Kidney tubule cell (primary cell): ENCODE results near the gene ZNF680.
A peak's percentile ranks its signal among the peaks of the same experiment; 100 is the strongest.
"Not testable (repeated sequence)": the region's sequence is repeated elsewhere in the genome, so short reads cannot be mapped to it uniquely, and the experiment has no call there.

Experiments used
- DNase-seq: peaks from one replicate; pipeline ENCODE4 v3.0.0-alpha.2; 2018; ENCODE audit warnings: low spot score

The ZNF680 gene

DNA sequence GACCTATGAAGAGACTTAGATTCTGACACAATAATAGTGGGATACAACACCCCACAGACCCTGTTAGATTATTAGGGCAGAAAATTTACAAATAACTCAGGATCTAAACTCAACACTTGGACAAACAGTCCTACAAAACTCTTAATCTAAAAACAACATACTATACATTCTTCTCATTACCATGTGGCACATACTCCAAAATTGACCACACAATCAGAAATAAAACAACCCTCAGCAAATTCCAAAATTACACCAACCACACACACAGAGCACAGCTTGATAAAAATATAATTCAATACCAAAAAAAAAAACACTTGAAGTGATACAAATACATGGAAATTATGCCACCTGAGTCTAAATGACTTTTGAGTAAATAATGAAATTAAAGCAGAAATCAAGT, 7.8 kb downstream of the ZNF680 start:
- no peak for DNase-seq

DNA sequence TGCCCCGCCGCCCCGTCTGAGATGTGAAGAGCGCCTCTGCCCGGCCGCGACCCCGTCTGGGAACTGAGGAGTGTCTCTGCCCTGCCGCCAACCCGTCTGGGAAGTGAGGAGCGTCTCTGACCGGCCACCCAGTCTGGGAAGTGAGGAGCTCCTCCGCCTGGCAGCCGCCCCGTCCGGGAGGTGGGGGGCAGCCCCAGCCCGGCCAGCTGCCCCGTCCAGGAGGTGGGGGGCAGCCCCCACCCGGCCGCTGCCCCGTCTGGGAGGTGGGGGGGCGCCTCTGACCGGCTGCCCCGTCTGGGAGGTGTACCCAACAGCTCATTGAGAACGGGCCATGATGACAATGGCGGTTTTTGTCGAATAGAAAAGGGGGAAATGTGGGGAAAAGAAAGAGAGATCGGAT, 8.7 kb downstream of the ZNF680 start:
- DNase-seq = not testable (repeated sequence)

DNA sequence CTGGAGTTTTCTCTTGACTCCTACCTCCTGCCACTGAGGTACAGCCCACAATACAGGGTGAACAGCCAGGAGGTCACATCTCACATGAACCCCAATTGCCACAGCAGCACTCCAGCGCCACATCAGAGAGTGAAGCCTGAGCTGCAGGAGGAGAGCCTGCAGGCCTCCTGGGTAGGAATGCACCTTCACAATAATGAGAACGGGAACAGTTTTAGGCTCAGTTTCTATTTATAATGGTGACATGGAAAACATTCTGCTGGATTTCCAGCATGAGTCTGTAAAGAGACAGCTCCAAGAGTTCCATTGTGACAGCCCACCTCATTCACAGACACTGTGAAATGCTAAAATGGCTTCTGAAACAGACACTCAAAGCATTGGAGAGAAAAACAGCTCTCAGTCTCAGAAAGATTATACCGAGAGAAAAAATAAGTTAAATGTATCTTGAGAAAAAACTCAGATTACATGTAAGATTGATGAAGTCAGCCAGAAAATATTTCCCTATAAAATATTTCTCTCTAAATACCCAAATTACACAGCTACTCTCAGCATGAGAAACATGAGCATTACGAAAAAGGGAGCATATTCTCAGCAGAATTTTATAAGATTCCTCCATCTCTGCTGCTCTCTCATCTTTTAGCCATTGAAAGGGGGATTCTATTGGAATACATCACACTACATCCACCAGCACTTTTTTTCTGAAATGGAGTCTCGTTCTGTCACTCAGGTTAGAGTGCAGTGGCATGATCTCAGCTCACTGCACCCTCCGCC, 11.3 kb downstream of the ZNF680 start:
- DNase-seq = no peak

DNA sequence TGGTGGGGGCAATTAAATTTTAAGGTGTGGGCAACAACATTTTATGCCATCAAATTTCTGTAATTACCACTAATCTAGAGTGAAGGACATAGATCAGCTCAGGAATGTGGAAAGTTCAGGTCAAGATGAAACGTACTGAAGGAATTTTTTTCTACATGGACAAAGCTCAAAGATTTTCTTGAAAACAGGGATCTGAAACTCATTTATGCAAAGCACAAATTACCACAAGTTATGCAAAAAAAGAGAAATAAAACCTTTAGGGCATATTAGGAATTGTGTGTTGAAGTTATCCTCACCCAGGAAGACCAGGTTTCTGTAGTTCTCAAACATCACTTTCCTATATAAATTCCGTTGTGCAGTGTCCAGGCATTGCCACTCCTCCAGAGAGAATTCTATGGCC, 18.9 kb downstream of the ZNF680 start:
- DNase-seq = no peak

- peak; percentile 80 for DNase-seq
Measured at GRCh38 chr7:64541438-64542359, 21.2 kb downstream of the ZNF680 start.

GRCh38 chr7:64533756-64534155, 29.1 kb downstream of the ZNF680 start:
- DNase-seq = no peak

GRCh38 chr7:64528770-64529169, 34.1 kb downstream of the ZNF680 start:
- no peak for DNase-seq

- no peak for DNase-seq
Measured at GRCh38 chr7:64521409-64521984, 41.4 kb downstream of the ZNF680 start.

GRCh38 chr7:64516451-64516850, 46.4 kb downstream of the ZNF680 start:
- no peak for DNase-seq

DNA sequence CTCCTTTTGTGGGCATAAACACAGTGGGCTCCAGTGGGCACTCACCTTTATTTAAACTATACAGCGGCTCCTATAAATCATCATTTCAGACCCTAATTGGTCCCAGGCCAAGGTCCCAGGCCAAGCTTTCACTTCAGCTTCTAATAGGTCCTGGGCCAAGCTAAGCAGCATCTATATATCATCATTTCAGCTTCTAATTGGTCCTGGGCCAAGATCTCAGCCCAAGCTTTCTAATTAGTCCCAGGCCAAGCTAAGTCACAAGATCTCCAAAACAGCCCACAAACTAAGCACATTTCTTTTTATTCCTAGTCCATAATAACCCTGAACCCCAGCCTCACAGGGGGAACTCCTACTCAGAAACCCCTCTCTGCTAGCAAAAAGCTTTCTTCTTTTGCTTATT, 47.1 kb downstream of the ZNF680 start:
- no peak for DNase-seq

GRCh38 chr7:64515330-64515729, 47.5 kb downstream of the ZNF680 start:
- peak; percentile 58 for DNase-seq

DNA sequence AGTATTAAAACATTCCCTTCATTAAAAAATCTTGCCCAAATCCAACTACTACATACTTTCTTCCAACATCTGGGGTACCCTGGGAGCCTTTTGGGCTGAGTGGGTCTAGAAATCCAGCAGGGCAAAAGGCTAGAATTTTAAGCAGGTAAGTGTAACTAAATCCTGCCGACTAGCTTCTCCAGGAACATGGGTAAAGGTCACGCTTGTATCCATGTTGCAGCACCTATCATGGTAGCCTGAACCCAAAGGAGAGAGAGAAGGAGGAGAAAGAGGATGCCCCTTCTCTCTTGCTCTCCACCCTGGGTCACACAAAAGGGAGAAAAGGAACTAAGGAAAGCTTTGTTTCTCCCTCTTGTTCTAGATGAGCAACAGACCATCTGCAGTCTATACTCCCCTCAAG, 53.3 kb downstream of the ZNF680 start:
- DNase-seq = no peak

DNA sequence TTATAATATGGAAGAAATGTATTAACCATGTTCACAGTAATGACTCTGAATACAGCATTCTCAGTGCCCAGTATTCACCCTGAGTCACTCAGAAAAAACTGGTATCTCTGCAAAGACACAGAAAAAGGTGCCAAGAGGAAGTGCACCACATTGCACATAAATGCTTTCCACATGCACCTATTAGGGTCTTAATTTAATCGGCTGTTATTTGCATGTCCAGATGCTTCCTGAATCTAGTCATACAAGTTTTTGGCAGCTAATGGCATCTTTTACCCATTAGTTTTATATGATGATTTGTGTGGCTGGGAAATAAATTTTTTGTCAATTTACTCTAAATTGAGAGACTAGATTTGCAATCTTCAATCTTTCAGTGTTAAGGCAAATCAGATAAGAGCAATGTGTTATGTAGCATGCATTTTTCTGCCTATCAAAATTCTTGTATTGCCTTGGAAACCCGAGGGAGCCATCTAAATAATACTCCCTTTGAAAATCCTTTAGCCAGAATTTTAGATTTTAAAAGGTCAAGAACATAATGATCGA, 58.2 kb downstream of the ZNF680 start:
- DNase-seq = no peak

GRCh38 chr7:64498270-64498669, 64.6 kb downstream of the ZNF680 start:
- no peak for DNase-seq

DNA sequence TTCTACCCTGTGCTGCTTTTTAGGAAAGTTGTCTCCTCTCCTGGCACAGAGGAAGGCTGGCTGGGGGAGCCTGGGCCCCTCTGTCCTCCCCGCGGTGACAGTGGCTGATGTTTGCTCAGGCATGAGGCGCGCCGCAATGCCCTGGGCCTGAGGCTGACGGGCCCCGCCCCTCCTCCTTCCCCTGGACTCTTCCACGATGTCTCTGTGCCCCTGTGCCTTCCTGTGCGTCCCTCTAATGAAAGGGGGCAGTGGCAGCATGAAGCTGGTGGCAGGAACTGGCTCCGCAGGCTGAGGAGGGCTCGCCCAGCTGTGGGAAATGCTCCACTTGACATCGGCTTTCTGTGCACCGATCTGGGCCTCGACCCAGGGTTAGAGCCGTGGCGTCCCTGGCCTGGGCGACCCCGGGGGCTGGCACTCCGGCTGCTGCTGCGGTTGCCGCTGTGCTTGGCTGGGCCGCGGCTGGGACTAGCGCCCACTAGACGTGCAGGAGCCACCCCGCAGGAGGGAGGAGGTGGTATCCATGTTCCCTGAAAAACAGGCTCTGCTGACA, 67.9 kb downstream of the ZNF680 start:
- peak; percentile 17 for DNase-seq

GRCh38 chr7:64485623-64486022, 77.2 kb downstream of the ZNF680 start:
- no peak for DNase-seq
